Measurements from ENCODE around the gene PAPPA2. TPM values are rescaled to one million over a fixed set of nuclear protein-coding genes. Genes with fewer than 3 reads are reported as not detected.

Gene PAPPA2
- total RNA-seq, 6 donors from 2014 or later = under 0.01 to 2.4 (median 0.45) TPM

DNA sequence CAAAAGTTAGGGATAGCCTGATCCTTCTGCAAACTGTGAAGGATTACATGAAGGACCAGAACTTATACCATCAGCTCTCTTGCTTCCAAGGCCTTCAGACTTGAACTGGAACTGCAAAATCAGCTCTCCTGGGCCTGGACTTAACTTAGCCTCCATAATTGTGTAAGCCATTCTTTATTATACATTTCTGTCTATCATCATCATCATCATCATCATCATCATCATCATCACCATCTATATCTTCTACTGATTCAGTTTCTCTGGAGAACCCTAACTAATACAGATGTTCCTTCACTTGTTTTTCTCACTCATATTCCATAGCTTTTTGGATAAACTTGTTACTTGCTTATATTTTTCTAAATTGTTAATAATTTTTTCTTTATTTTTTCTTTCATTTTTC is 50.0 kb downstream of the PAPPA2 start:
- no peaks in the 10 kb centered on the region for H3K4me1 ChIP-seq
- H3K36me3 ChIP-seq = no peaks in the 10 kb centered on the region
- TF ChIP-seq POLR2A (IDR thresholded peaks at IDR 0.05) (no peak), POLR2AphosphoS5 (IDR thresholded peaks at IDR 0.05) (no peak), EP300 (IDR thresholded peaks at IDR 0.05) (no peak)
- TF ChIP-seq, protein P1, sequence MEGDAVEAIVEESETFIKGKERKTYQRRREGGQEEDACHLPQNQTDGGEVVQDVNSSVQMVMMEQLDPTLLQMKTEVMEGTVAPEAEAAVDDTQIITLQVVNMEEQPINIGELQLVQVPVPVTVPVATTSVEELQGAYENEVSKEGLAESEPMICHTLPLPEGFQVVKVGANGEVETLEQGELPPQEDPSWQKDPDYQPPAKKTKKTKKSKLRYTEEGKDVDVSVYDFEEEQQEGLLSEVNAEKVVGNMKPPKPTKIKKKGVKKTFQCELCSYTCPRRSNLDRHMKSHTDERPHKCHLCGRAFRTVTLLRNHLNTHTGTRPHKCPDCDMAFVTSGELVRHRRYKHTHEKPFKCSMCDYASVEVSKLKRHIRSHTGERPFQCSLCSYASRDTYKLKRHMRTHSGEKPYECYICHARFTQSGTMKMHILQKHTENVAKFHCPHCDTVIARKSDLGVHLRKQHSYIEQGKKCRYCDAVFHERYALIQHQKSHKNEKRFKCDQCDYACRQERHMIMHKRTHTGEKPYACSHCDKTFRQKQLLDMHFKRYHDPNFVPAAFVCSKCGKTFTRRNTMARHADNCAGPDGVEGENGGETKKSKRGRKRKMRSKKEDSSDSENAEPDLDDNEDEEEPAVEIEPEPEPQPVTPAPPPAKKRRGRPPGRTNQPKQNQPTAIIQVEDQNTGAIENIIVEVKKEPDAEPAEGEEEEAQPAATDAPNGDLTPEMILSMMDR (IDR thresholded peaks at IDR 0.05) = no peak
- H3K9me3 ChIP-seq = no peaks in the 10 kb centered on the region
- H3K4me3 ChIP-seq = no peak overlapping the region
- H3K27me3 ChIP-seq = no peaks in the 10 kb centered on the region
- ATAC-seq (ENCODE audit: low FRiP score in 2 of 2) = no peak
- DNase-seq = no peak
- no peak overlapping the region for H3K27ac ChIP-seq

DNA sequence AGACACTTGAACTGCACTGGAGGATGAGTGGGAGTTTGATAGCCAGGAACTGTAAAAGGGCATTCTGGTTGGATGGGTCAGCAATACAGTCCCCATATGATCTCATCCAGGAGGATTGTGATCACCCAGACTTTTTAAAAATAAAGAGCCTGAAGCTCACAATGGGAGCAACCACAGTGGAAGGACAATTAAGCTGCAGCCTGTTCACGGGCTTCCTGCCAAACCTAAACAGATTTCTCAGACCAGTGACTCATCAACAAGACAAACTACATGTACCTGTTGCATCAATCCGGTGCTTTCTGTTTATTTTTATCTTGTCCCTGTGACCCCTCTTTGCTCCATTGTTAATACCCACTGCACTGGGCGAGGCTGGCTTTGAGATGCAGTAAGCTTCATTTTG is 52.3 kb downstream of the PAPPA2 start:
- no peak for ATAC-seq (ENCODE audit: low FRiP score in 2 of 2)
- no peak for DNase-seq

DNA sequence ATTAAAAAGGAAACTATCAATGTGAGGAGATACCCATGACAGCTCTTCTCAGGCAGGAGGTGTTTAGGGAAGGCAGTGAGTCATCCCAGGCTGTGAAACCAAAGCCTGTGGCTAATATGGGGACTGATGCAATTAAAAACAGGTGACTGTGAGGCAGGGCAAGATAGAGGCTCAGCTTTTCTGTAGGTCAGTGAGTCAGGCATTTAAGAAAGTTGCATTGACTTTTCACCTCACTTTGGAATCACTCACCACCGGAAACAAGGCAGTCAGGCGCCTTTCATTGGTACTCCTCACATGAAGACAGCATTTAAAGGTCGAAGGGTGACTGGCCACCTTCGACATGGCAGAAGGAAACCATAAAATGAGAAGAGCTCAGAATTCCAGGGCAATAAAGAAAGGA is 54.5 kb downstream of the PAPPA2 start:
- no peaks in the 10 kb centered on the region for H3K27me3 ChIP-seq
- no peaks in the 10 kb centered on the region for H3K4me1 ChIP-seq
- 83 to 88% methylated on average over 4 of the region's 4 CpGs for whole genome bisulfite sequencing, 2 donors
- ATAC-seq (ENCODE audit: low FRiP score in 2 of 2) (no peak), DNase-seq (no peak)
- H3K9me3 ChIP-seq = no peaks in the 10 kb centered on the region
- H3K27ac ChIP-seq = no peak overlapping the region
- TF ChIP-seq POLR2AphosphoS5 (IDR thresholded peaks at IDR 0.05) (no peak), POLR2A (IDR thresholded peaks at IDR 0.05) (no peak), EP300 (IDR thresholded peaks at IDR 0.05) (no peak)
- TF ChIP-seq, protein P1 (IDR thresholded peaks at IDR 0.05) = no peak
- no peak overlapping the region for H3K4me3 ChIP-seq
- no peaks in the 10 kb centered on the region for H3K36me3 ChIP-seq

More for the DNA sequence above, 52.3 kb downstream of the PAPPA2 start:
- Histone ChIP-seq H3K27me3 (no peaks in the 10 kb centered on the region), H3K9me3 (no peaks in the 10 kb centered on the region), H3K4me3 (no peak overlapping the region), H3K36me3 (no peaks in the 10 kb centered on the region), H3K27ac (no peak overlapping the region), H3K4me1 (no peaks in the 10 kb centered on the region)
- 58 to 59% methylated on average over 3 of the region's 3 CpGs for WGBS, 2 donors
- TF ChIP-seq EP300 (IDR thresholded peaks at IDR 0.05) = no peak
- TF ChIP-seq POLR2A (IDR thresholded peaks at IDR 0.05) = no peak
- TF ChIP-seq POLR2AphosphoS5 (IDR thresholded peaks at IDR 0.05) = no peak

DNA sequence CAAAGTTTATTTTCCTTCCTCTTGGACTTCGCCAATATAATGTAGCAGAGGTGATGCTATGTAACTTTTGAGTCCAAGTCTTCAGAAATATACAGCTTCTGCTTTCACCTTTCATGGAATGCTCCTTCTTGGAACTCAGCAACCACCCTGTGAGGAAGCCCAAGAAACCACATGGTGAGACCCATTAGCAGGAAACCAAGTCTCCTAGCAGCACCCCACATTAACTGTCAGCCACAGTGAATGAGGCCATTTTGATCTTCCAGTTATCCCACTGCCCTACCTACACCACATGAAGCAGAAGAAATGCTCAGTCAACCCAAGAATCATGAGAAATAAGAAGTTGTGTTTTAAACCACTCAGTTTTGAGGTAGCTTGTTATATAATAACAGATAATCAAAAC is 58.2 kb downstream of the PAPPA2 start:
- no peaks in the 10 kb centered on the region for H3K36me3 ChIP-seq
- no peaks in the 10 kb centered on the region for H3K4me1 ChIP-seq
- WGBS, 2 donors = 74 to 84% methylated on average over 1 of the region's 1 CpG
- no peak overlapping the region for H3K4me3 ChIP-seq
- no peak for ATAC-seq (ENCODE audit: low FRiP score in 2 of 2)
- no peak overlapping the region for H3K27ac ChIP-seq
- no peaks in the 10 kb centered on the region for H3K9me3 ChIP-seq
- no peaks in the 10 kb centered on the region for H3K27me3 ChIP-seq
- TF ChIP-seq EP300 (IDR thresholded peaks at IDR 0.05) = no peak
- TF ChIP-seq POLR2A (IDR thresholded peaks at IDR 0.05) = no peak
- no peak for TF ChIP-seq POLR2AphosphoS5 (IDR thresholded peaks at IDR 0.05)
- TF ChIP-seq, protein P1 (IDR thresholded peaks at IDR 0.05) = no peak
- DNase-seq = no peak

DNA sequence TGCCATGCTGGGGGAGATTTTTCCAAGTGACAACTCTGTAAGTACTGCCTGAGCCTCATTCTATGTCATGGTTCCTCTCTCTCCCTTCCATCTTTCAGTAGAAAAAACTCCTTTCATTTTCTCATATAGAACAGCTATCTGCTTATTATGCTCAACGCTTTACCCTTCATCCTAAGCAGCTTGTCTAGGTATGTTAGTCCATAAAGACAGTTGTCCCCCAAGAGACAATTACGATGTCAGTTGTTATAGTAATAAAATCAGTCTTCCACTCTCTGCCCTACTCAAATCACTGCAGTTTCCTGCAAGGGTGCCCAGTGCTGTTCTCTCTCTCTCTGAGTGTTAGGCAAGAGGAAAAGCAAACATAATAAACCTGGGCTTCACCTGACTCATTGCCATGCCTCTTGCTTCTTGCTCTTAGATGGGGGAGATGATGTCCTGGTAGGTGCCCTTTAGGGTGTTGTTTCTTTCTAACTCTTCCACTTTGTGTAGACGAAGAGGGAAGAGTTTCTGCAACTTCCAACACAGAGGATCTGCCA is 59.4 kb downstream of the PAPPA2 start:
- Histone ChIP-seq H3K36me3 (no peaks in the 10 kb centered on the region), H3K27ac (no peak overlapping the region), H3K4me3 (no peak overlapping the region), H3K9me3 (no peaks in the 10 kb centered on the region), H3K4me1 (no peaks in the 10 kb centered on the region), H3K27me3 (no peaks in the 10 kb centered on the region)
- 73 to 86% methylated on average over 3 of the region's 3 CpGs for WGBS, 2 donors
- ATAC-seq (ENCODE audit: low FRiP score in 2 of 2) (no peak), DNase-seq (no peak)
- TF ChIP-seq, protein P1 (IDR thresholded peaks at IDR 0.05) = no peak
- TF ChIP-seq EP300 (IDR thresholded peaks at IDR 0.05) = no peak
